ENCODE data around the gene CGGBP1.

GRCh38 chr3:88036221-88036620 is 22.6 kb downstream of the CGGBP1 start:
- TF ChIP-seq CTCF (IDR thresholded peaks at IDR 0.05; ENCODE audit: borderline replicate concordance, extremely low read depth, low read length, poor library complexity, severe bottlenecking) (no peak), EZH2 (IDR thresholded peaks at IDR 0.05; ENCODE audit: borderline replicate concordance, low read depth, low read length, severe bottlenecking) (no peak)

Data from DND-41 (cell line).